GM21786 (cell line): ENCODE results near the gene SPATA31A3.
"Not testable (repeated sequence)": the region's sequence is repeated elsewhere in the genome, so short reads cannot be mapped to it uniquely, and the experiment has no call there.

Source experiments
- ATAC-seq: cut with Tn5 transposase; IDR thresholded peaks from one replicate; pipeline ENCODE4 v1.9.1; 2021; ENCODE audit not compliant: unreplicated experiment

The SPATA31A3 gene

DNA sequence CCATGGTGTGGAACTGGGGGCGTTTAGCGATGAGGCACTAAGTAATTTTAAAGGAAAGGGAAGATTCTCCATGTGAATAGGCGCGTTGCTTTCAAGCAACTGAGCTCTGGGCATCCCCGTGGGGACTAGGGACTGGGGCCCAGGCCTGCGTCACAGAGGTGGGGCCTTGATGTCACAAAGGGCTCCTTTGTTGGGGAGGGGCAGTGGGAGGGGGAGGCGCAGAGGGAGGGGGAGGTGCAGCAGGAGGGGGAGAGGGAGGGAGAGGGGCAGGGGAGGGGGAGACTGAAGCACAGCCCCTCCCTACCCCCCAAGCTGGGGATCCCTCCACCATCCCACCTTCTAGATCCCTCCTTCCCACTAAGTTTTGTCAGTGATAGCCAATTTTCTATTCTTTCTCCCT is at the start of gene SPATA31A3:
Gene SPATA31A3 (minus strand): TSS at position 101 of the 400 bp plus-strand sequence. CDS start 29 bp downstream, at position 72.
- ATAC-seq = not testable (repeated sequence)

DNA sequence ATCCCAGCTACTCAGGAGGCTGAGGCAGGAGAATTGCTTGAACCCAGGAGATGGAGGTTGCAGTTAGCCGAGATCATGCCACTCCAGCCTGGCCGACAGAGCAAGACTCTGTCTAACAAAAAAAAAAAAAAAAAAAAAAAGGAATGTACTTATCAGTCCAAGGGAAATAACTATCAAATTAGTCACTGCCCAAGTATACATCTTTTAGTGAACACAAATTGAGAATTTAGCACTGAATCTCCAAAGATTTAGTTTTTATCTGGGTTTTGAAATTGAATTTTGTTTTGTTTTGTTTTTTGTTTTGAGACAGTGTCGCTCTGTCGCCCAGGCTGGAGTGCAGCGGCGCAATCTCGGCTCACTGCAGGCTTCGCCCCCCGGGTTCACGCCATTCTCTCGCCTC is 39.8 kb downstream of the SPATA31A3 start:
- not testable (repeated sequence) for ATAC-seq

DNA sequence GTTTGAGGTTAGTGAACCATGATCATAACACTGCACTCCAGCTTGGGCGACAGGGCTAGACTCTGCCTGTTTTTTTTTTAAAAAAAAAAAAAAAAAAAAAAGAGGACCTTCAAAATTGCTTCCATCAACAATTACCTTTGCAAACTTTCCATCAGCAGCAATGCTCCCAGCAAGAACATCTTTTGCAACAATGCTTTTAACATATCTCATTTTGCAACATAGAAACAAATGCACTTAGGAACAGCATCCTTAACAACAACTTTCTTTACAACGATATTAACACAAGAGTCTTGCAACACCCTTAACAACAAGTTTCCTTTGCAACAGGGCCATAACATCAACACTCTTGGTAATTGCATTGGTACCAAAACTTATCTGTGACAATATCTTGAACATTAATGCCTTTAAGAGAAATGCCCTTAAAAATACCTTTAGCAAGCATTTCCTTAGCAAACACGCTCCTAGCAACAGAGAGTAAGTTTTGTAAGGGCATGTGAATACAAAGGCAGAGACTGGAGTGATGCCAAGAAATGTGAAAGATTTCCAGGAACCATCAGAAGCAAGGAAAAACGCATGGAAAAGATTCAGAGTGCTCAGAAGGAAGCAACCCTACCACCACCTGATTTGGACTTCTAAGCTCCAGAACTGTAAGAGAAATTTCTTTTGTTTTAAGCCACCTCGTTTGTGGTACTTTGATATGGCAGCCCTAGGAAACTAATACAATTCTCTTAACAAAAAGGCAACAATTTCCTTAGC is 49.8 kb downstream of the SPATA31A3 start:
- not testable (repeated sequence) for ATAC-seq

DNA sequence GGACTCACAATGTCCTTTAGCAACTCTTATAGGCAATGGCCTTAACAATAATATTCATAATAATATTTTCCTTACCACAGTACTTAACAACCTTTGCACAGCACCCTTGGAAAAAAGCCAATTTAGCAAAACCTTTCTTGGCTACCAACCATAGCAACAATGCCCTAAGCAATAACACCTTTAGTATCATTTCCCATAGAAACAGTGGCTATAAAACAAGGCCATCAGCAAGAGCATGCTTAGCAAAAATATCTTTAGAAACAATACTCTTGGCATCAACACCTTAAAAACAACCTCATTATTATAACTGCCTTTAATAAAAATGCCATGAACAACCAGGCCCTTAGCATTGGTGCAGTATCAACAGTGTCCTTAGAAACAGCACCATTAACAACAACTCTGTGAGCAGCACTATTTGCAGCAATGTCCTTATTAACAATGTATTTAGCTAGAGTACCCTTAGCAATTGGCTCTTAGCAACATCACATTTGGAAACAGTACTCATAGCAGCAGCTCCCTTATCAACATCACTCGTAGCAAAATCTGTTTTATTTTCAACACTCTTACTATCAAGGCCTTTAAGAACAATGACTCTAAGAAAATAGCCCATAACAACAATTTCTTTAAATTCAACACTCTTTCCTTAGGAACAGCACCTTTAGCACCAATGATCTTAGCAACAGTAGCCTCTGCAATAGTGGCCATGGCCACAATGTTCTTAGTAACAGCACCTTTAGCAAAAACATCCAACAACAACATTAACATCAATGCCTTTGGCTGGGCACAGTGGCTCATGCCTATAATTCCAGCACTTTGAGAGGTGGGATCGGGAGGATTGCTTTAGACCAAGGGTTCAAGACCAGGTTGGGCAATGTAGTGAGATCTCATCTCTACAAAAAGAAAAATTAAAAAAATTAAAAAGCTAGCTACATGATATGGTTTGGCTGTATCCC is 52.2 kb downstream of the SPATA31A3 start:
- not testable (repeated sequence) for ATAC-seq

DNA sequence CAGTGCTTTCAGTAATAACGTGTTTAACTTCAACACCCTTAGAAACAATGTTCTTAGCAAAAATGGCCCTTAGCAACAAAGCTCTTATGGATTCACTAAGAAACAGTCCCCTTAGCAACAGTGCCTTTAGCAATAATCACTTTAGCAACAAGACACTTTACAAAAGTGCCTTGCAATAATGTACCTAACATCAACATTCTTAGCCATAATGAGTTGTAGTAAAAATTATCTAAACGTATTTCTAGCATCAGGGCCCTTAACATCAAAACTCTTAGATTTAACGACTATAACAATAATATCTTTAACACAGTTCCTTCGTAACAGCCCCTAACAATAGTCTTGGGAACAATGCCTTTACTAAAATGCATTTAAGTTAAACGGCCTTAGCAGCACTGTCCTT is 54.0 kb downstream of the SPATA31A3 start:
- ATAC-seq = not testable (repeated sequence)

DNA sequence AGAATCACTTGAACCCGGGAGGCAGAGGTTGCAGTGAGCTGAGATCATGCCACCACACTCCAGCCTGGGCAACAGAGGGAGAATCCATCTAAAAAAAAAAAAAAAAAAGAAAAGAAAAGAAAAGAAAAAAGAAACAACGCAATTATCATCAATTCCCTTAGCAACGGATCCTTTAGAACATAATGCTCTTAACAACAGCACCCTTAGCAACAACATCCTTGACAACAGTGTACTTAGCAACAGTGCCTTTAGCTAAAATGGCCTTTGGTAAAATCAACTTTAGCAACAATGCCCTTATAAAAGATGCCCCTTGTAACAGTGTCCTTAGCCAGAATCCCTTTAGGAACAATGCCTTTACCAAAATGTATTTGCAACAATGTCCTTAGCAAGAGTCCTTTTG is 54.7 kb downstream of the SPATA31A3 start:
- ATAC-seq = not testable (repeated sequence)
